Brain microvascular endothelial cell (primary cell): ENCODE data around the gene DCST1.

ENCODE experiments used
- DNase-seq: peaks from one replicate; pipeline ENCODE4 v3.0.0-alpha.2; 2020
- H3K27ac ChIP-seq: fragments of 250-450 bp; sonication (Bioruptor Pico); 2 replicates; pipeline ENCODE4 v1.5.1; 2020; ENCODE audit warnings: mild to moderate bottlenecking, moderate library complexity
- H3K27me3 ChIP-seq: fragments of 250-450 bp; sonication (Bioruptor Pico); replicated peaks from 2 replicates; pipeline ENCODE4 v1.5.1; 2020; ENCODE audit warnings: mild to moderate bottlenecking
- H3K36me3 ChIP-seq: fragments of 250-450 bp; sonication (Bioruptor Pico); replicated peaks from 2 replicates; pipeline ENCODE4 v1.5.1; 2020; ENCODE audit warnings: mild to moderate bottlenecking
- H3K4me3 ChIP-seq: 2 replicates; pipeline ENCODE4 v1.5.1; 2011; ENCODE audit warnings: low read depth, mild to moderate bottlenecking, control low read depth, low read length, moderate library complexity
- CTCF ChIP-seq: IDR thresholded peaks from 2 replicates; pipeline ENCODE4 v1.5.1; 2011; ENCODE audit warnings: low read depth, mild to moderate bottlenecking, moderate library complexity, low read length, control low read depth, inconsistent platforms; ENCODE audit errors: missing control alignments
- in situ Hi-C: cut with HindIII; loops from 2 replicates; pipeline ENCODE4 v1.10.0; 2017; ENCODE audit warnings: low sequenced_read_pairs, low pct_ligation_motif_present

DCST1 gene

GRCh38 chr1:155077758-155078445 lies 44.3 kb downstream of the DCST1 start:
- Histone ChIP-seq H3K27ac (no peak overlapping the region), H3K36me3 (no peaks in the 10 kb centered on the region), H3K4me3 (no peak overlapping the region), H3K27me3 (peaks cover 37% of the 10 kb centered on the region)
- TF ChIP-seq CTCF: no peak
- no peak for DNase-seq
- in situ Hi-C loops: no loop called here

- no peak within 1 kb of the TSS for H3K27ac ChIP-seq
- peak within 1 kb of the TSS; percentile 42 for H3K4me3 ChIP-seq
- no peak for DNase-seq
- no peak for TF ChIP-seq CTCF
- H3K36me3 ChIP-seq: no peaks in the 10 kb centered on the region
- peaks cover 44% of the 10 kb centered on the region for H3K27me3 ChIP-seq
- in situ Hi-C loops: no loop called here
Measured at GRCh38 chr1:155078469-155079209, 45.0 kb downstream of the DCST1 start, which contains the start of gene EFNA3. Gene EFNA3, plus strand, starts transcription at chr1:155078837. Its CDS starts 105 bp downstream, at chr1:155078942.

- peaks cover 44% of the 10 kb centered on the region for H3K27me3 ChIP-seq
- in situ Hi-C loops: no loop called here
- no peak for DNase-seq
- TF ChIP-seq CTCF: no peak
- H3K4me3 ChIP-seq: peak overlapping the region; percentile 42
- no peaks in the 10 kb centered on the region for H3K36me3 ChIP-seq
- no peak overlapping the region for H3K27ac ChIP-seq
Measured at GRCh38 chr1:155079210-155079486, 45.5 kb downstream of the DCST1 start.

GRCh38 chr1:155079487-155080311 lies 46.1 kb downstream of the DCST1 start:
- no peaks in the 10 kb centered on the region for H3K36me3 ChIP-seq
- in situ Hi-C loops: no loop called here
- no peak for DNase-seq
- H3K27me3 ChIP-seq: peaks cover 44% of the 10 kb centered on the region
- no peak overlapping the region for H3K27ac ChIP-seq
- TF ChIP-seq CTCF: no peak
- no peak overlapping the region for H3K4me3 ChIP-seq

GRCh38 chr1:155080312-155081228 lies 46.9 kb downstream of the DCST1 start:
- no peak for DNase-seq
- no peak for TF ChIP-seq CTCF
- H3K36me3 ChIP-seq: no peaks in the 10 kb centered on the region
- peaks cover 44% of the 10 kb centered on the region for H3K27me3 ChIP-seq
- in situ Hi-C loops: no loop called here
- no peak overlapping the region for H3K4me3 ChIP-seq
- no peak overlapping the region for H3K27ac ChIP-seq
